ENCODE results near the gene SLC27A4.

SLC27A4 gene

DNA sequence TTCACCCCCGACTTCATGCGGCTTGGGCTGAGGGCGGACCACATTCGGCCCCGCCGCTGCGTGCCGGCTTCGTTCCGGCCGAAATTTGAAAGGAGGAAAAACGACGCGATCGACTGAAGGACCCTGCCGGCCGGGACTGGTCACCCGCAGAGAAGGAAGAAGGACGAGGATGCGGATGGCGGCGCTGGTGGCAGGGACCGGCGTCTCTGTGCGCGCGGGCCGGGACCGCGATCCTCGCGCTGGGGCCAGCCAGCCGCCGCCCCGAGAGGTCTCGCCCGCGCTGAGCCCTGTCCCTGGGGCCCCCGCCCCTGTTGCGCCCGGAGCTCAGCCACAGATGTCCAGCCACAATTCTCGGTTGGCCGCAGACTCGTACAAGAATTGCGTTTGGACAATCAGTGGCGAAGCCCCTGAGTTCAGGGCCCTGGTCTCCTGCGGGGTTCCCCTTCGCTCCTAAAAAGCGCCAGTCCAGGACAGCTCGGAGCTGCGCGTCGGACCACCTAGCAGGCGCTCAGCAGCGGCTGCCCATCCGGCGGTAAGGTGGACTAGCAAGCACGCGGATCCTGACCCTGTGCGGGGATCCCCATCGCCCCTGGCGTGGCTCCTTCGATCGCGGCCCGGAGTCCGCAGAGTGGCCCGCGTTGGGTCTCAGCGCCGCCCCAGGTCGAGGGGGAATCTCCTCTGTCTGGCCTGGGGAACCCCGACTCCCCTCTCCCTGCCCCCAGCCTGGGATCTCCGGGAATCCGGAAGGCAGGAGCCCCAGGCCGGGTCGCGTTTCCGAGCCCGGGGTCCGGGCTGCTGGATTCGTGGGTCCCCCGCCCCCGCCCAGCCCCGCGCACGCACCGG is 52.2 kb downstream of the SLC27A4 start:
- no peak for DNase-seq

DNA sequence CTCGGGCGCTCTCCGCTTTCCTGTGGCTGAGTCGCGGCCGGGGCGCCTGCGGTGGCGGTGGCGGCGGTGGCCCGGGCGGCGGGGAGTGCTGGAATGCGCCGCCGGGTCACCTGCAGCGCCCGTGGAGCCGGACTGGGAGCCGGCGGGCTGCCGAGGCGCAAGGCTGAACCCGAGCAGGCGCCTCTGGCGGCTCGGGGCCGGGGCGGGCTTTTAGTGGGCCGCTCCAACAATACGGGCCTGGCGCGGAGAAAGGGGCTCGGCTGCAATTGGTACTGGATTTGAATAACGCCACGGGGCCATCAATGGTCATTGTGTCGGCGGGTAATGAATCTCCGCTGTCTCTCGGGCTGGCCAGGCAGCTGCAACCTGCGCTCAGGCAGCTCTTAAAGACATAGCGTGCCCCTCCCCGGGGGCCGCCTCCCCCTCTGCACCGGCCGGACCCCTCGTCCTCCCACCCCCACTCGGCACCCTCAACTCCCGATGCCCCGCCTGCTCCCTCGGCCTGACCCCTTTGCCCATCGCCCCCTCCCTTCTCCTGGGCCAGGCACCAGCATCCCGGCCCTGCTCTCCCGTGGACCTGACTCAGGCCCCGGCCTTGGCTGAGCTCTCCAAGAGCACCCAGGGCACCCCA is 52.9 kb downstream of the SLC27A4 start:
- DNase-seq: no peak

DNA sequence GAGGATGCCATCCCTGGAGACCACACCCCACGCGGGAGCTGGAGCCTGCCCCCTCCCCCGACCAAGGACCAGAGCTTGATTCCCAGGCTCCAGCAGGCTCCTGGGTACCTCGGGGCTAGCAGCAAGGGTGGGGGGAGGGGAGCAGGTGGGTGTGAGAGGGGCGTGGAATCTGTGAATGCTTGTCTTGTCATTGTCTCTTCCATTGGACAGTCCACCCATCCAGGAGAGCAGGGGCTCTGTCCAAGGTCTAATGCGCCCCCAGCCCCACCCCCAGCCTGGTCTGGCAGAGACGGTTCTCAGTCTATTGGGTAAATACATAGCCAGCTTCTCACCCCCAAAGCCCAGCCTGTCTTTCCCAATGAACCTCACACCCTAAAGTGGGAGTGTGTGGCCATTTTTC is 53.6 kb downstream of the SLC27A4 start:
- DNase-seq: no peak

DNA sequence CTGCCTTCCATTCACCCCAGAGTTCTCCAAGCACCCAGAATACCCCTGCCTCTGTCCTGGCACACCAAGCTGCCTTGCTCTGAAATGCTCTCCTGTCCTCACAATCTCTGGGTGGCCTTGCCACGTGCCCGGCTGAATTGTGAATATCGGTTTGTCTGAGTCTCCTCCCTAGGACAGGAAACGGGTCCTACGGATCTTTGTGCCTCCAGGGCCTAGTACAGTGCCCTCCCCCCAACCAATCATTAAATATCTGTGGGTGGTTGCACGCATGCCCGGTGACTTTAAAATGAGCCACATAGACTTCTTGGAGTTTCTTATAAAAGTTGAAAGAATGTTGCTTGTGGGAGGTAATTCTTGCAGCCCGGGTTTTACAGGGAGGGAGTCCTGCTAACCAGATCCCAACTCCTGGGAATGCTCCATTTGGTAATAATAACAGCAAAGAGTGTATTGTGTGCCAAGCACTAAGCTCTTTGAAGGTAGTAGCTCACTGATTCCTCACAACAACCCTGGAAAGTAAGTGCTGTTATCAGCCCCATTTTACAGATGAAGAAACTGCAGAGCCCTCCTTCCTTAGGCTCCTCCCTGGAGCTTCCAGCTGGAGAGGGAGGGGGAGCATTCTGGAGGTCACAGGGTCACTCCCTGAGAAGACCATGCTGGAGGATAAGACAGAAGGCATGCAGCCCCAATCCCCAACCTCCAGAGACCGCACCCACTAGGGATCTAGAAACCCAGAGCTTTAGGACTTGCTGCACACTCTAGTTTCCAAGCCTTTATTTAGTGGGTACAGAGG is 54.2 kb downstream of the SLC27A4 start:
- DNase-seq: no peak

DNA sequence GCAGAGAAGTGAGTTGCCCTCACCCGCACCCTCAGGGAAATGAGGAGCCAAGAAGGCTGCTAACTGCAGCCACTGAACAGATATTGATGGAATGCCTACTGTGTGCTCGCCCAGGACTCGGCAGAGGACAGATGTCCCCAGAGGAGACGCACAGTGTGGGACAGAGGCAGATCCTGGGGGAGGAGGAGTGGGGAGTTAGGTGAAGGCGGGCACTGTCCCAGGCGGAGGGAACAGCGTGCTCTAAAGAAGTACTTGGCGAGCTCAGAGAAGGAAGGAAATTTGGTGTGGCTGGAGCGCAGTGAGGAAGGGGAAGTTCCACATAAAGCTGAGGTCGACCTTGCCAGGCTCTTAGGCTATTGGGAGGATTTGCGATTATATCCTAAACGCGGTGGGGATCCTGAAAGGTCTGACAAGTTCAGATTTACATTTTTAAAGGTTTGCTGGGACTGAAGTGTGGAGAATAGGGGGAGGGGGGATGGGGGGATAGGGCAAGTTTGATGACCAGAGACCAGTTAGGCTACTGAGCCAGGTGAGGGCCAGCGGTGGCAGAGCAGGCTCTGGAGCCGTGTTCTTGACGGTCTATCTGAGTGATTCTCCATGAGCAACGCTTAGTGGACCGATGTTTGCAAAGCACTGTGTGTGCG is 56.8 kb downstream of the SLC27A4 start:
- no peak for DNase-seq

DNA sequence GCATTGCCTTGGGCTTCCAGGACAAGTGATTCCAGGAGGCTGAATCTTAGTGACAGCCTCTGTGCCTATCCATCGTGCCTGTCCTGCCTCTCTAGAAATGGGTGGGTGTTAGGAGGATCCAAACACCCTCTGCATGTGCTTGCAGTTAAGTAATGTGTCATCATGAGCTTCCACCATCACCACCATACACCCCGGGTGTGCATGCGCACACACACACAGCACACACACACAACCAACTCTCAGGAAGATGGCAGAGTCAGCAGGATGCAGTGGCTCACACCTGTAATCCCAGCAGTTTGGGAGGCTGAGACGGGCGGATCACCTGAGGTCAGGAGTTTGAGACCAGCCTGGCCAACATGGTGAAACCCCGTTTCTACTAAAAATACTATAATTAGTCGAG is 57.5 kb downstream of the SLC27A4 start:
- no peak for DNase-seq

DNA sequence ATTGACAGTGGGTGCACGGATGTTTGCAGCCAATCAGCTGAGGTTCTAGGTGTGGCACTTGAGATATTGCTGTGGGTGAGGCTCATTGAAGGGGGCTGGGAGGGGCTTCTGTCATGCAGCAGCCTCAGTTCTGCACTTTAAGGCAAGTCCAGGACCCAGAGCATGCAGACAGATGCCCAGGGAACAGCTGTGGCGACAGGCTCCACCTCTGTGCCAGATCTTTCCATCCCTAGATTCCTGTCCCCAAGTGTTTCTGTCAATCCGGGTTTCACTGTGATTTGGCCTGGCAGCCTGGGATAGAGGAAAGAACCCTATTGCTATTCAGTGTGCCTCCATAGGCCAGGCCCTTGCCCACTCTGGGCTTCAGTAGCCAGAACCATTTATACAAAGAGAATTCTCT is 59.5 kb downstream of the SLC27A4 start:
- DNase-seq: no peak

DNA sequence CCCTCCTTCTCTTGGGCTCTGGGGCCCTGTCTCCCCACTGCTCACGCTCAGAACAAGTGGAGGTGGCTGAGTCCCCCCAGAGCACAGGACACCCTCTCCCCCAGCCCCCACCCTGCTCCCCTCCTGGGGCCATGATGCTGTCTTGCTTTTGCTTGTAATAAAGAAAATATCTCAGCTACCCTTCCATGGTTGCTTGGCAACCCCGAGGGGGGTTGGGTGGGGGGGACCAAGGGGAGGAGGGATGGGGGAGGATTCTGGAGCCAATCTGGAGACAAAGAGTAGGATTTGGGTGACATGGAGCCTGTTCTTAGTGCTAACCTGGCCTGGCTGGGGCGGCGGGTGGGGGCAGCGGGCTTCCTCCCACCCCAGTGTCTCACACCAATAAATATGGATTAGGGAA is 64.2 kb downstream of the SLC27A4 start:
- DNase-seq: no peak

DNA sequence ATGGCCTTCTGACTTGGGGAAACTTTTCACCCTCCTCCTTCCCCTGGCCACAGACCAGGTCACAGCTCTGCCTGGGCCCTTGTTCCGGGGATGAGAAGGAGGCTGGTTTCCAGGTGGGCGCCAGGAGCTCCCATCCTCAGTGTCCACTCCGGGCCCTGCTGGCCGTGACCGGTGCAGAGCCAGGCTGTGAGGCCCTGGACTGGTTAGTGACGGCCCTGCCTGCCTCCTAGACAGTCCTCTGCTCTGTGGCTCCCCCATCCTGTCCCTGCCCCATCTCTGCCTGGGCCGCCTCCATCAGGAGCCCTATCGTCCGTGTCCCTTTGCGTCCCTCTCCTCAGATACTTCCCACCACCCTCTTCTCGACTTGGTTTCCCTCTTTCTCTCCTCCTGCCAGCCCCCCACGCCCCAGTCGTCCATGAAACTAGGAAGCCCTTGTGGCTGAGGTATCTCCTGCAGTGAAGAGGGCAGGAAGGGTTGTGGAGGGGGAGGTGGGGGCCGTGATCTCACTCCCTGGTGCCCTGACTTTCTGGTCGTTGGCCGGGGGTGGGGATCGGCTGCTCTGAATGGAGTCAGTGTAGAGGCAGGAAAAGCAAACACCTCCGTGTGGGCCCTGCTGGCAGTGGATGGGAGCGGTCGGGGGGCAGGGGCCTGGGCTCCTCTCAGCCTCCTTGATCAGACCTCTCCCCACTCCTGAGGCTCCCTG is 64.9 kb downstream of the SLC27A4 start:
- no peak for DNase-seq

DNA sequence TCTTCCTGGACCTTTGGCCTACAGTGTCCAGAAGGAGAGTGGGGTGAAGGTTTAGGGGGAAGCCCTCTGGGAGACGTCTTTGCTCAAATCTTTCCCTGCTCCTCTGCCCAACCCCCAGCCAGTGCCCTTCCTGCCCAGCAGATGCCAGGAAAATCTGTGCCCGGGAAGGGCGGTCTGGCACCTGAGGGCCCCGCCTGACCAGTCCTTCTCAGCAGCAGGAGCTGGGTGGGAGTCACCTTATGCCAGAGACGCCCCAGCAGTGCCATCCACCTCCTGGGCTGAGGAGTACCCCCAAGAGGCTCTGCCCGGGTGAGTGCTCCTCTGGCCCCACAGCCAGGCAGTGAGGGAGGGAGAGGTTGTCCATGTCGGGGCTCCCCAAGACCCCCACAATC is 65.4 kb downstream of the SLC27A4 start:
- DNase-seq: no peak

DNA sequence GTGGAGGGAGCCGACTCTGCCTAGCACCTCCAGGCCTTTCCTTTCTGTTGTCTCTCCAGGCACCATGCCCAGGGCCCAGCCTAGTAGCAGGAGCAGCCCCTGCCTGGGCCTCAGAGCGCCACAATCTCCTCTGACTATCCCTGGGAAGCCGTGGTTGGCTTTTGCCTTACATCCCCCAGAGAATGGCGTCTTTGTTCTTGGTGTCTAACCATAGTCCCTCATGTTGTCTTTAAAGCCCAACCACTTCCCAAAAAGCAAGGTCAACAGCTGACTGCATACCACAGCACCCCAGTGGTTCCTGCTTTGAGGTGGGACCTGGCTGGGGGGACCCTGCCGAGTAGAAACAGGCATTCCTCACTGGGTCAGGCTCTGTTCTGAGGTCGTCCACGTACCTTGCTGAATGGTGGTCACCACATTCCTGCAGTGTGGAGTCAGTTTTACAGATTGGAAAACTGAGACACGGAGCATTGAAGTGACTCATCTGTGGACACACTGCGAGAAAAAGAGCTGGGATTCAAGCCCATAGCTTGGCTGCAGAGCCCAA is 66.6 kb downstream of the SLC27A4 start:
- no peak for DNase-seq

DNA sequence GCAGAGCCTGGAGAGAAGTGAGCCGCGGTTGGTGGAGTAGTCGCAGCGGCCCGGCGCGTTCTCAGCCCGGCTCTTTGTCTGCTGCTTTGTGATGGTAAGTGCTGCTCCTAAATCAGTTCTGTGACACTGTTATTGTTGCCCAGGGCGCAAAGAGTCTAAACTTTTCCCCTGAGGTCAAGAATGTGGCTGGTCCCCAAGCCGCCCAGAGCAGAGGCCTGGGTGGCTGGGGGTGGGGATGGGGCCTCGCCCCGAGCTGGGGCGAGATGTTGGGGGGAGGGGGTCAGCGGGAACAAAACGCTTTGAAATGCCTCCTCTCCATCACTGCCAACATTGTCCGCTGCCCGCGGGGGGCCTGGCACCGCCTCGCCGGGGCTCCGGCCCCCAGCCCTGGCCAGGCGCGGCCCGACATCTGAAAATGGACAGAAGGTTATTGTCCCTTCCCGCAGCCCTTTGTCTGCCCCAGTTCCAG is 68.7 kb downstream of the SLC27A4 start:
- no peak for DNase-seq

DNA sequence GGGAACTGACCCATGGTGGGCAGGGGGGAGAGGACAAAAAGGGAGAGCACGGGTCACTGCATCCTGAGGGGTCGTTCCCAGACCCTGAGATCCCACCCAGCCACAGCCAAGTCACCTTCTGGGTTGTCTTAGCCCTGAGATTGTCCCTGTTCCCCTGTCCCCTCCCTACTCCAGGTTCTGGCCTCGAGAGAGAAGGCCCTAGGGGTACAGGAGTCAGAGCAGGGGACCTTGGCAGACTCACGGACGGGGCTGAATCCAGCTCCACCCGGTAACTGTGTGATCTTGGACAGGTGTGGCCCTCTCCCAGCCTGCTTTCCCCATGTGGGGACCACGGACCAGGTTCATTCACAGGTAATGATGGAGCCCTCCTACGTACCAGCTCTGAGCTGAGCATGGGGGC is 69.1 kb downstream of the SLC27A4 start:
- DNase-seq: no peak

DNA sequence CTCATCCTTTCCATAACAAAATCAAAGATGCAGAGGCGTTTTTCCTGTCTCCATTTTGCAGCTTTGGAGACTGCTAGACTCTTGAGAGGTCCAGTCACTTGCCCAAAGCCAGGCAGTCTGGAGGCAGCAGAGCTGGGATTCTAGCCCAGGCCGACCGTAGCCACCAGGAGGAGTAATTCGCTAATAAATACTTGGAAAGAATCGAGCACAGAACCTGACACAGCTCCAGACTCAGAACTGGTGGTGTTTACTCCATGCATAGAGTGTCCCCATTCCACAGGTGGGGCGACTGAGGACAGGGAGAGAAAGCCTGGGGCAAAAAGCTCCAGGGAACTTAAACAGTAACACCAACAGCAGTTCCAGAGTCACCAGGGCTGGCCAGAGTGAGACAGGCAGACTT is 69.7 kb downstream of the SLC27A4 start:
- DNase-seq: no peak
